Parathyroid adenoma (tissue), 2 donors: ENCODE data around the gene WRAP73.

Source experiments
- H2AFZ ChIP-seq: fragments of 300-600 bp; sonication (generic); one replicate; pipeline ENCODE4 v1.7.0; 2017; ENCODE audit warnings: antibody characterized with exemption, mild to moderate bottlenecking
- H3K27ac ChIP-seq: fragments of 300-600 bp; sonication (generic); one replicate; pipeline ENCODE4 v1.7.0; 2017
- H3K27me3 ChIP-seq: fragments of 300-600 bp; sonication (generic); one replicate; pipeline ENCODE4 v1.7.0; 2017; ENCODE audit warnings: low read length; ENCODE audit not compliant: control insufficient read depth, insufficient read depth
- H3K36me3 ChIP-seq: fragments of 300-600 bp; sonication (generic); one replicate; pipeline ENCODE4 v1.7.0; 2017; ENCODE audit warnings: low read length; ENCODE audit not compliant: control insufficient read depth, insufficient read depth
- H3K4me1 ChIP-seq: fragments of 300-600 bp; sonication (generic); one replicate; pipeline ENCODE4 v1.7.0; 2017; ENCODE audit warnings: control low read depth
- H3K4me2 ChIP-seq: fragments of 300-600 bp; sonication (generic); one replicate; pipeline ENCODE4 v1.7.0; 2017; ENCODE audit warnings: low read length
- H3K4me3 ChIP-seq: fragments of 300-600 bp; sonication (generic); one replicate; pipeline ENCODE4 v1.7.0; 2017; ENCODE audit warnings: low read depth, low read length
- H3K79me2 ChIP-seq: fragments of 300-600 bp; sonication (generic); one replicate; pipeline ENCODE4 v1.7.0; 2017; ENCODE audit warnings: control low read depth
- H3K9ac ChIP-seq: fragments of 300-600 bp; sonication (generic); one replicate; pipeline ENCODE4 v1.7.0; 2017; ENCODE audit warnings: mild to moderate bottlenecking
- H3K9me3 ChIP-seq: fragments of 300-600 bp; sonication (generic); one replicate; pipeline ENCODE4 v1.7.0; 2017; ENCODE audit warnings: low read length; ENCODE audit not compliant: control insufficient read depth
- TF ChIP-seq, protein P1 (sequence below): fragments of 300-600 bp; sonication (generic); IDR thresholded peaks from one replicate; pipeline ENCODE4 v1.7.0; 2017; ENCODE audit warnings: antibody characterized with exemption, mild to moderate bottlenecking
- donor health status: primary hyperparathyroidism.

WRAP73 gene

DNA sequence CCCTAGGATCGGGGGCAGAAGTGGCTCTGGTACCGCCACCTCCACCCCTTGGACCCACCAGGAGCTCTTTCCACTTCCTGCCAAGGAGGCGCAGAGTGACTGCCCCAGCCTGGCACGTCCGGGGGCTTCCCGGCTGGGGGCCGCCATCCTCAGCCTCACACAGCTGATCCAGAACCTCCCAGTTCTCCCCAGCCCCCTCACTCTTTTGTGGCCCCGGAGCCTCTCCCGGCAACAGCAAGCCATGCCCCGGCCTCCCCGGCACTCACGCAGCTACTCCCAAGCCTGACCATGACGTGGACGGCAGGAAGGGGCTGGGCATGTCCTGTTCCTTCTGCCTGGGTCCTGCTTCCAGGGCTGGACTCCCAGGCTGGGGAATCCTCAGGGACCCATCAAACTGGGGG is 19.5 kb upstream of the WRAP73 start:
- no peaks in the 10 kb centered on the region for H3K27me3 ChIP-seq
- H3K9me3 ChIP-seq, result no peaks in the 10 kb centered on the region
- H2AFZ ChIP-seq, result no peak overlapping the region
- TF ChIP-seq, protein P1, sequence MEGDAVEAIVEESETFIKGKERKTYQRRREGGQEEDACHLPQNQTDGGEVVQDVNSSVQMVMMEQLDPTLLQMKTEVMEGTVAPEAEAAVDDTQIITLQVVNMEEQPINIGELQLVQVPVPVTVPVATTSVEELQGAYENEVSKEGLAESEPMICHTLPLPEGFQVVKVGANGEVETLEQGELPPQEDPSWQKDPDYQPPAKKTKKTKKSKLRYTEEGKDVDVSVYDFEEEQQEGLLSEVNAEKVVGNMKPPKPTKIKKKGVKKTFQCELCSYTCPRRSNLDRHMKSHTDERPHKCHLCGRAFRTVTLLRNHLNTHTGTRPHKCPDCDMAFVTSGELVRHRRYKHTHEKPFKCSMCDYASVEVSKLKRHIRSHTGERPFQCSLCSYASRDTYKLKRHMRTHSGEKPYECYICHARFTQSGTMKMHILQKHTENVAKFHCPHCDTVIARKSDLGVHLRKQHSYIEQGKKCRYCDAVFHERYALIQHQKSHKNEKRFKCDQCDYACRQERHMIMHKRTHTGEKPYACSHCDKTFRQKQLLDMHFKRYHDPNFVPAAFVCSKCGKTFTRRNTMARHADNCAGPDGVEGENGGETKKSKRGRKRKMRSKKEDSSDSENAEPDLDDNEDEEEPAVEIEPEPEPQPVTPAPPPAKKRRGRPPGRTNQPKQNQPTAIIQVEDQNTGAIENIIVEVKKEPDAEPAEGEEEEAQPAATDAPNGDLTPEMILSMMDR, result no peak
- H3K36me3 ChIP-seq, result no peaks in the 10 kb centered on the region
- H3K9ac ChIP-seq, result no peak overlapping the region
- no peak overlapping the region for H3K4me3 ChIP-seq
- no peak overlapping the region for H3K4me2 ChIP-seq
- no peaks in the 10 kb centered on the region for H3K79me2 ChIP-seq
- no peak overlapping the region for H3K27ac ChIP-seq
- H3K4me1 ChIP-seq, result peaks cover 3% of the 10 kb centered on the region

DNA sequence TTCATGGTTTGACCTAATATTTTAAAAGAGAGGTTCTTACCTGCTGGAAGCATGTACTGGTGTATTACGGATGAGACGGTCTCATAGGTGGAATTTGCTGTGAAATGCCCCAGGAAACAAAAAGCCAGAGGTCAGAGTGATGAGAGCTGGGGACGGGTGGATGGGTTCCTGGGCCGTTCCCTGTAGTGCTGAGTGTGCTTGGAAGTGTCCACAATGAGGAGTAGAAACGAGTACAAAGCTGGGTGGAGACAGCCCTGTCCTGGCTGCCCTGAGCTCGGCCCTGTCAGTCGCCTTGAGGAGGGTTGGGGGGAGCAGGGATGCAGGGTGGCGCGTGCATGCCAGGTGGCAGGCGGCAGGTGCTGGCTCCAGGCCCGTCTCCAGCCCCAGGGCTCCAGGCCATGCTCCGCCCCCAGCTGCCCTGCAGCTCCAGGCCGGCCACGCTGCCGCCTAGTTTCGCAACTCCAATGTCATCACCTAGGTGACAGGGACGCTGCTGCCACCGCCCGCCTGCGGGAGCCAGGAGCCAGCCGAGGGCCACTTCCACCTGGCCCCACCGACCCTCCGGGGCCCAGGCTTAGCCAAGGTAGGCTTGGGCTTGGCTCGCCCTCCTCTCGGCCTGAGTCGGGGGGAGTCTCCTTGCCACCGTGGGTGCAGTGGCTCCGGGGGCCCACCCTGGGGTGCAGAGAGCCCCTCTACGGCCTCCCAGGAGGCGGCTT is 18.8 kb upstream of the WRAP73 start:
- TF ChIP-seq, protein P1, result no peak
- Histone ChIP-seq H3K27me3 (no peaks in the 10 kb centered on the region), H2AFZ (no peak overlapping the region), H3K4me2 (peak overlapping the region; percentile 46), H3K79me2 (no peaks in the 10 kb centered on the region), H3K27ac (no peak overlapping the region), H3K4me1 (peaks cover 3% of the 10 kb centered on the region), H3K9me3 (no peaks in the 10 kb centered on the region), H3K9ac (no peak overlapping the region), H3K4me3 (no peak overlapping the region), H3K36me3 (no peaks in the 10 kb centered on the region)

DNA sequence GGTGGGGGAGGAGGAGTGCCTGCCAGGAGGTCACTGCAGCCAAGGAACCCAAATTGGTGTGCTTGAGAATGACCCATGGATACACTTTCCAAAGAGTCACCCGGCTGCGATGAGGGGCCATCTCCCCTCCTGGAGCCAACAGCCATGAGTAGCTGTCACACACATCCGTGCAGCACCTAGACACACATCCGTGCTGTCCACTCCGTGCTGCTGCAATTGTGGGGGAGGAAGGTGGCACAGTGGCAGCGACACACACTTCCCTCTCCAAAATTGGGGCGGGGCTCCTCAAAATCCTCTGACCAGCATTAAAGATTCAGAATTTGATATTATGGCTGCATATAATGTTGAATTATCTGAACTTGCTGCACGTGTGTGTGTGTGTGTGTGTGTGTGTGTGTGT is 18.2 kb upstream of the WRAP73 start:
- no peaks in the 10 kb centered on the region for H3K9me3 ChIP-seq
- H3K4me3 ChIP-seq, result no peak overlapping the region
- no peaks in the 10 kb centered on the region for H3K27me3 ChIP-seq
- H2AFZ ChIP-seq, result no peak overlapping the region
- H3K4me1 ChIP-seq, result peaks cover 3% of the 10 kb centered on the region
- no peak overlapping the region for H3K9ac ChIP-seq
- H3K79me2 ChIP-seq, result no peaks in the 10 kb centered on the region
- H3K4me2 ChIP-seq, result no peak overlapping the region
- no peak overlapping the region for H3K27ac ChIP-seq
- TF ChIP-seq, protein P1, result no peak
- H3K36me3 ChIP-seq, result no peaks in the 10 kb centered on the region

DNA sequence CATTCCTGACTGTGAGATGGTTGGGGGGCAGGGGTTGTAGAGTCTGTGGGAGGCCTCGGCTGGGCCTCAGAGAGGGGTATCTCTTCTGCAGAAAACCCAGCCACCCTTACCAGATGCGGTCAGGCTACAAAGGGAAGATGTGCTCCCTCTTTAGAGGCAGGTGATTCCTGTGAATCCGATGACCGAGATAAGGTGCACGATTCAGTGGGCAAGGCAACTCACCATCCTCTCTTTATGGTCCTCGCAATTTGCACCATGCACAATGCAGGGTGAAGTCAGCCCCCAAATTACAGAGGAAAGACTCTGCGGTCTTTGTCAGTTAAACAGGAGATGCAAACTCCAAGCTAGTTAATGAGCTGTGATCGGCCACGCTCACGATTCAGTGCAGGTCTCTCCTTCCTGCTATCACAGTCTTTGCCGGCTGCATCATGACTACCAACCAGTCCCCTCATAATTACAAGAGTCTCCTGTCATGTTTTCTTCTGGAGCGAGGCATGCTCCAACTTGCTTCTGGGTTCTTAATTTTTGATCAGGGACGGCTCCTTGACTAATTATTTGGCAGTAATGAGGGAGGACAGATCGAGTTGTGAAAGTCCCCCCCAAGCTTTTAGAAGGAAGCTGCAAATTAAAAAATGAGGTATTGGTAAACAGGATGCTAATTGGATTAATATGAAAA is 14.9 kb upstream of the WRAP73 start:
- peaks cover 3% of the 10 kb centered on the region for H3K4me1 ChIP-seq
- no peaks in the 10 kb centered on the region for H3K27me3 ChIP-seq
- H3K4me3 ChIP-seq, result no peak overlapping the region
- no peaks in the 10 kb centered on the region for H3K9me3 ChIP-seq
- no peak overlapping the region for H3K9ac ChIP-seq
- no peaks in the 10 kb centered on the region for H3K36me3 ChIP-seq
- no peak overlapping the region for H3K27ac ChIP-seq
- no peak overlapping the region for H3K4me2 ChIP-seq
- TF ChIP-seq, protein P1, result no peak
- no peaks in the 10 kb centered on the region for H3K79me2 ChIP-seq
- no peak overlapping the region for H2AFZ ChIP-seq
